ENCODE results near the gene TTI1. TPM values are rescaled to one million over a fixed set of nuclear protein-coding genes. Genes with fewer than 3 reads are reported as not detected.

Gene TTI1
- total and polyA plus RNA-seq, 2 donors (not counting 1 experiment from before 2014, with no cell fraction given): 13.9 to 33.9 TPM

DNA sequence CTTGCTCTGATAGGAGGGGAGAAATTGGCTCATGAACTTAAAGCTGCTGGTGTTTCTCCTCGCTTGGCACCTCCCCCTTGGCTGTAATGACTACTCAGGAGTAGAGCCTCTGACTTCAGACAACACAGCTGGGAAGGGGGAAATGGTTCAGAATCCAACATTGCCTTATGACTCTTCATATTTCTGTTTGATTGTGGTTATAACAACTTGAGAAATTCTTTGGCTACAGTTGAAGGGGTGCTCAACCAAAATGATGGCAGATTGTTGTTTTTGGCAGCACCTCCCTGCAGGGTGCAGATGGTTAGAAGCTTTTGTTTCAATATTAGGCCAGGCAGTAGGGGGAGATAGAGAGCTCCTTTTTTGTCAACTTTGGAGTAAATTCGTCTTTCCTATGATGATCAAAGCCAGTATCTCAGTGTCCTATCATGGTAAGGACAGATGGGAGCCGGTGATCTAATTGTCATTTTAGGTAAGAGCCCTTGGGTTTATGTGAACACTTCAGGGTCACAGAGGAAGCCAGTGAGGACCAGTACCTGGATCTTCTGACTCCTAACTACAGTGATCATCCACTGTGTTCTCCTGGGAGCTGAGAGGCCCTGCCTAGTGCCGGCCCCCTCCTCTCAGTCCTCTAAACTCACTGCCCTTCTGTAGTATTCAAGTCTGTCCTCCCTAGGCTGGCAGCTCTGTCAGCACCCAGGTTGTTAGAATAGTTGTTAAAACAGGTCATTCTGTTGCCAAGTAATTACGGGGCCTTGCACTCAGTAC, 40.2 kb upstream of the TTI1 start:
- peaks cover 27 to 41% of the 10 kb centered on the region in 2 donors for H3K4me1 ChIP-seq (ENCODE audit: control insufficient read depth in 2 of 2, insufficient read depth in 2 of 2, low read length in 2 of 2)
- peaks cover 18 to 43% of the 10 kb centered on the region in 2 experiments for H3K36me3 ChIP-seq (replicated peaks in 1 of 2; ENCODE audit: control extremely low read depth in 1 of 2, control insufficient read depth in 1 of 2, extremely low read depth in 1 of 2, insufficient read depth in 2 of 2, low read length in 1 of 2)
- TF ChIP-seq, protein P1, sequence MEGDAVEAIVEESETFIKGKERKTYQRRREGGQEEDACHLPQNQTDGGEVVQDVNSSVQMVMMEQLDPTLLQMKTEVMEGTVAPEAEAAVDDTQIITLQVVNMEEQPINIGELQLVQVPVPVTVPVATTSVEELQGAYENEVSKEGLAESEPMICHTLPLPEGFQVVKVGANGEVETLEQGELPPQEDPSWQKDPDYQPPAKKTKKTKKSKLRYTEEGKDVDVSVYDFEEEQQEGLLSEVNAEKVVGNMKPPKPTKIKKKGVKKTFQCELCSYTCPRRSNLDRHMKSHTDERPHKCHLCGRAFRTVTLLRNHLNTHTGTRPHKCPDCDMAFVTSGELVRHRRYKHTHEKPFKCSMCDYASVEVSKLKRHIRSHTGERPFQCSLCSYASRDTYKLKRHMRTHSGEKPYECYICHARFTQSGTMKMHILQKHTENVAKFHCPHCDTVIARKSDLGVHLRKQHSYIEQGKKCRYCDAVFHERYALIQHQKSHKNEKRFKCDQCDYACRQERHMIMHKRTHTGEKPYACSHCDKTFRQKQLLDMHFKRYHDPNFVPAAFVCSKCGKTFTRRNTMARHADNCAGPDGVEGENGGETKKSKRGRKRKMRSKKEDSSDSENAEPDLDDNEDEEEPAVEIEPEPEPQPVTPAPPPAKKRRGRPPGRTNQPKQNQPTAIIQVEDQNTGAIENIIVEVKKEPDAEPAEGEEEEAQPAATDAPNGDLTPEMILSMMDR (IDR thresholded peaks at IDR 0.05): peak; percentile 81
- no peak for TF ChIP-seq EZH2 (IDR thresholded peaks at IDR 0.05; ENCODE audit: borderline replicate concordance, insufficient read depth, low read depth, low read length, poor library complexity, severe bottlenecking)
- H3K27ac ChIP-seq (ENCODE audit: low read length in 2 of 2): peak overlapping the region in 1 of 2 donors; percentile 5
- no peak overlapping the region for H3K4me2 ChIP-seq (replicated peaks; ENCODE audit: low read depth, low read length, poor library complexity, severe bottlenecking)
- peaks cover 53% of the 10 kb centered on the region for H3K4me1 Mint-ChIP-seq
- no peaks in the 10 kb centered on the region for H4K20me1 ChIP-seq (ENCODE audit: control insufficient read depth, insufficient read depth, low read length, poor library complexity, severe bottlenecking)
- intact Hi-C loops (cut with micrococcal nuclease): loop anchor here (1.0 to 5.0 kb wide), 3 partner anchors 17 to 149 kb away; partner anchors contain the start of gene TGM2
- H2AFZ ChIP-seq (ENCODE audit: insufficient read depth, low read depth, low read length, poor library complexity, severe bottlenecking): no peak overlapping the region
- H3K27me3 Mint-ChIP-seq: no peaks in the 10 kb centered on the region
- peaks cover 22% of the 10 kb centered on the region for H3K79me2 ChIP-seq (ENCODE audit: control insufficient read depth, insufficient read depth, low read length)
- H3K9me3 Mint-ChIP-seq (ENCODE audit: insufficient read depth): no peaks in the 10 kb centered on the region
- no peak overlapping the region for H3K9ac ChIP-seq (ENCODE audit: low read length)
- peak overlapping the region; percentile 68 for H3K27ac Mint-ChIP-seq
- ATAC-seq (ENCODE audit: low read depth) (peak; percentile 53), DNase-seq (peak; percentile 75)
- 83% methylated on average over 2 of the region's 5 CpGs for WGBS (ENCODE audit: insufficient coverage)
- no peak overlapping the region for H3K4me3 Mint-ChIP-seq
- H3K27me3 ChIP-seq (replicated peaks in 1 of 4; ENCODE audit: control extremely low read depth in 1 of 4, control insufficient read depth in 3 of 4, insufficient read depth in 4 of 4, low read length in 3 of 4): no peaks in the 10 kb centered on the region
- ChIA-PET CTCF (interaction anchor here (0.6 to 7.7 kb wide), 30 partner anchors 8 to 507 kb away, joined by 3 to 131 read pairs (median 6); partner anchors contain the start of genes TGM2 and TTI1), POLR2A (interaction anchor here (0.5 to 1.2 kb wide), 4 partner anchors 11 to 93 kb away, joined by 3 to 6 read pairs (median 3); no protein-coding TSS in a partner anchor)
- no peak overlapping the region for H3K4me3 ChIP-seq (ENCODE audit: control extremely low read depth in 1 of 5, extremely low read depth in 1 of 5, insufficient read depth in 1 of 5, low read depth in 2 of 5, low read length in 4 of 5)
- peaks cover 0 to 2% (median 0%) of the 10 kb centered on the region in 3 donors for H3K9me3 ChIP-seq (ENCODE audit: control extremely low read depth in 1 of 3, control insufficient read depth in 2 of 3, insufficient read depth in 1 of 3, low read length in 2 of 3)

All from B cell (primary cell).